HepG2 (cell line): ENCODE results near the gene AKT2. TPM values are rescaled to one million over a fixed set of nuclear protein-coding genes. Genes with fewer than 3 reads are reported as not detected.

ENCODE experiments used
- ASH2L ChIP-seq: fragments of 300-600, 200-600 bp; sonication (generic); IDR thresholded peaks from 2 replicates; pipeline ENCODE4 v1.7.0; 2017; ENCODE audit warnings: low read depth, mild to moderate bottlenecking, moderate library complexity, mixed read lengths, low read length; ENCODE audit not compliant: insufficient read length
- ATF7-NPFF ChIP-seq: sonication (generic); formaldehyde crosslinking; IDR thresholded peaks from 2 replicates; pipeline ENCODE4 v1.8.1; 2023; ENCODE audit warnings: mild to moderate bottlenecking, low read depth, missing genetic modification reagents, moderate library complexity
- BHLHE40 ChIP-seq: IDR thresholded peaks from 2 replicates; pipeline ENCODE4 v1.6.1; 2011; ENCODE audit warnings: low read length, improper control_type of control experiment
- CREBL2 ChIP-seq: sonication (generic); formaldehyde crosslinking; IDR thresholded peaks from 2 replicates; pipeline ENCODE4 v1.8.1; 2023; ENCODE audit warnings: missing genetic modification reagents, mild to moderate bottlenecking, borderline replicate concordance
- DMAP1 ChIP-seq: IDR thresholded peaks from 2 replicates; pipeline ENCODE4 v1.6.1; 2016
- FOXM1 ChIP-seq: sonication (generic); formaldehyde crosslinking; IDR thresholded peaks from 2 replicates; pipeline ENCODE4 v1.5.0; 2020; ENCODE audit warnings: missing genetic modification reagents
- HNRNPK ChIP-seq: fragments of 200-400 bp; formaldehyde crosslinking; IDR thresholded peaks from 2 replicates; pipeline ENCODE4 v1.6.1; 2018; ENCODE audit warnings: low read length, low read depth, moderate library complexity, mild to moderate bottlenecking; ENCODE audit not compliant: poor library complexity, severe bottlenecking
- MYC ChIP-seq: sonication (generic); formaldehyde crosslinking; IDR thresholded peaks from 2 replicates; pipeline ENCODE4 v1.9.0; 2021; ENCODE audit warnings: missing genetic modification reagents, borderline replicate concordance
- NONO ChIP-seq, 2 experiments: fragments of 450-650 bp in 1 of 2; sonication (generic) in 1 of 2; formaldehyde crosslinking in 1 of 2; IDR thresholded peaks in 1 of 2; conservative IDR thresholded peaks in 1 of 2; 2 replicates each; pipeline versions ENCODE4 v1.6.1 to v1.8.0; 2017 to 2022; ENCODE audit warnings: mild to moderate bottlenecking in 1 of 2, missing genetic modification reagents in 1 of 2, moderate library complexity in 1 of 2
- PAWR ChIP-seq: sonication (generic); formaldehyde crosslinking; IDR thresholded peaks from 2 replicates; pipeline ENCODE4 v1.4.0; 2020; ENCODE audit warnings: missing genetic modification reagents, mild to moderate bottlenecking, borderline replicate concordance
- SKIL ChIP-seq: sonication (generic); formaldehyde crosslinking; IDR thresholded peaks from 2 replicates; pipeline ENCODE4 v1.8.0; 2022; ENCODE audit warnings: missing genetic modification reagents, mild to moderate bottlenecking, moderate library complexity, borderline replicate concordance
- TERF1 ChIP-seq: sonication (generic); formaldehyde crosslinking; IDR thresholded peaks from 2 replicates; pipeline ENCODE4 v1.8.0; 2022; ENCODE audit warnings: mild to moderate bottlenecking, missing genetic modification reagents, moderate library complexity
- ZBTB7B ChIP-seq: sonication (generic); formaldehyde crosslinking; IDR thresholded peaks from 2 replicates; pipeline ENCODE4 v1.4.0; 2020; ENCODE audit warnings: missing genetic modification reagents
- ZNF225 ChIP-seq: sonication (generic); formaldehyde crosslinking; IDR thresholded peaks from 2 replicates; pipeline ENCODE4 v1.4.0; 2020; ENCODE audit warnings: mild to moderate bottlenecking, missing genetic modification reagents
- ZNF263 ChIP-seq: sonication (generic); formaldehyde crosslinking; IDR thresholded peaks from 2 replicates; pipeline ENCODE4 v1.4.0; 2020; ENCODE audit warnings: missing genetic modification reagents
- ZNF629 ChIP-seq: sonication (generic); formaldehyde crosslinking; conservative IDR thresholded peaks from 2 replicates; pipeline ENCODE4 v1.5.0; 2020; ENCODE audit warnings: missing genetic modification reagents
- polyA plus RNA-seq, 8 experiments: library from polyadenylated mRNA; depleted of rRNA in 3 of 8; stranded (reverse) in 7 of 8; unstranded in 1 of 8; fragments of >200 nt; fragmentation: Illumina TruSeq in 4 of 8; extraction: Trizol in 4 of 8; gene quantifications; 2 replicates each; pipeline versions ENCODE4 v1.2.1 to v1.2.3, GENCODE V29; 2011 to 2016; ENCODE audit warnings: low read depth in 4 of 8, missing spikeins in 1 of 8, mixed read lengths in 1 of 8; ENCODE audit not compliant: insufficient read depth in 1 of 8
- total RNA-seq, 5 experiments: library from RNA; depleted of rRNA; stranded (reverse); fragments of >200 nt; fragmentation: Illumina TruSeq; extraction: Trizol; gene quantifications; 2 replicates each; pipeline ENCODE4 v1.2.3, GENCODE V29; 2016; ENCODE audit warnings: low read depth in 1 of 5
- TF ChIP-seq, protein P1 (sequence below), 2 experiments: IDR thresholded peaks; 2 replicates each; pipeline ENCODE4 v1.6.1; 2011 to 2012; ENCODE audit warnings: low read length in 2 of 2, borderline replicate concordance in 1 of 2, low read depth in 1 of 2, mild to moderate bottlenecking in 1 of 2, moderate library complexity in 1 of 2
- TF ChIP-seq, protein P2 (sequence below): sonication (generic); formaldehyde crosslinking; IDR thresholded peaks from 2 replicates; pipeline ENCODE4 v1.8.1; 2023; ENCODE audit warnings: mild to moderate bottlenecking, missing genetic modification reagents

AKT2 gene
- total and polyA plus RNA-seq, 2 of the 13 experiments (the other 11 are each of a cell fraction or from before 2014, with no cell fraction given) = 82.1 to 173 TPM

DNA sequence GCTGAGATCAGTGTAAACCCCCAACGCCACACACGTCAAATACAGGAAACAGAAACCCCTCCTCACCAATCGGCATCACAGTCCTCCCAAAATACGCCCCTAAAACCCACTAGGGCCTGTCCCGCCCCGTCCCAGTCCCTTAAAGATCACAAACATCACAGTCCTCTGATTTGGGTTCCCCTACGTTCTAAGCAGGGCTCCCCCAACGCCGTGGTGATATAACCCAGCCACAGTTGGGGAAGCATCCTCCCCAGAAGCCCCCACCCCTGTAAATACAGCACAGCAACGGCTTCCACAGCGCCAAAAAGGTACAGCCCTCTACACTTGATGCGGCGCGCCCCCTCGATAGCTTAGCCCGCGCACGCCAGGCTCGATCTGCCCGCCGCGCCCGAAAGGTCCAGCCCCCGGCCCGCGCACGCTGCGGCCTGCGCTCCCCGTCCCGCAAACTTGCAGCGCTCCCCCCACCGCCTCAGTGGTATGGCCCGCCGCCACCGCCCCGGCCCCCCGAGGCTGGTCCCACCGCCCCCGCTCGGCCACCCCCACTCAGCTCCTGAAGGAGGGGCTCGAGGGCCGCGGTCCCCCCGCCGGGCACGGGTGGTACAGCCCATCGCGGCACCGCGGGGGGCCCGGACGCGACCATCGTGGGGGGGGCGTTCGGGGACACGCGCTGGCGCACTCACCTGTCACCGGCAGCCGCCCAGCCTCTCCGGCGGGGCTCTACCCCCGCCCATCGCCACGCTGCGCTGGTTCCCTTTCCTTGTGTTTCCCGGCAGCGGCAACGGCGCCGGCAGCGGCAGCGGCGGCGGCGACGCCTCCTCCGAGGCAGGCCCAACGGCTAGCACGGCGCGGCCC is at the start of gene AKT2 (continued):
- TF ChIP-seq, protein P1, sequence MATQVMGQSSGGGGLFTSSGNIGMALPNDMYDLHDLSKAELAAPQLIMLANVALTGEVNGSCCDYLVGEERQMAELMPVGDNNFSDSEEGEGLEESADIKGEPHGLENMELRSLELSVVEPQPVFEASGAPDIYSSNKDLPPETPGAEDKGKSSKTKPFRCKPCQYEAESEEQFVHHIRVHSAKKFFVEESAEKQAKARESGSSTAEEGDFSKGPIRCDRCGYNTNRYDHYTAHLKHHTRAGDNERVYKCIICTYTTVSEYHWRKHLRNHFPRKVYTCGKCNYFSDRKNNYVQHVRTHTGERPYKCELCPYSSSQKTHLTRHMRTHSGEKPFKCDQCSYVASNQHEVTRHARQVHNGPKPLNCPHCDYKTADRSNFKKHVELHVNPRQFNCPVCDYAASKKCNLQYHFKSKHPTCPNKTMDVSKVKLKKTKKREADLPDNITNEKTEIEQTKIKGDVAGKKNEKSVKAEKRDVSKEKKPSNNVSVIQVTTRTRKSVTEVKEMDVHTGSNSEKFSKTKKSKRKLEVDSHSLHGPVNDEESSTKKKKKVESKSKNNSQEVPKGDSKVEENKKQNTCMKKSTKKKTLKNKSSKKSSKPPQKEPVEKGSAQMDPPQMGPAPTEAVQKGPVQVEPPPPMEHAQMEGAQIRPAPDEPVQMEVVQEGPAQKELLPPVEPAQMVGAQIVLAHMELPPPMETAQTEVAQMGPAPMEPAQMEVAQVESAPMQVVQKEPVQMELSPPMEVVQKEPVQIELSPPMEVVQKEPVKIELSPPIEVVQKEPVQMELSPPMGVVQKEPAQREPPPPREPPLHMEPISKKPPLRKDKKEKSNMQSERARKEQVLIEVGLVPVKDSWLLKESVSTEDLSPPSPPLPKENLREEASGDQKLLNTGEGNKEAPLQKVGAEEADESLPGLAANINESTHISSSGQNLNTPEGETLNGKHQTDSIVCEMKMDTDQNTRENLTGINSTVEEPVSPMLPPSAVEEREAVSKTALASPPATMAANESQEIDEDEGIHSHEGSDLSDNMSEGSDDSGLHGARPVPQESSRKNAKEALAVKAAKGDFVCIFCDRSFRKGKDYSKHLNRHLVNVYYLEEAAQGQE (IDR thresholded peaks at IDR 0.05; ENCODE audit: borderline replicate concordance in 1 of 2, low read depth in 1 of 2, low read length in 2 of 2) = no peak
- TF ChIP-seq ZBTB7B (CRISPR knock-in tag) (0 out of 2 replicates have a peak, but pooled peaks have one; percentile 51), ZNF629 (peak; percentile 31; the same call in 1 of the 2 replicates), BHLHE40 (peak; percentile 80), ATF7-NPFF (peak; percentile 47; the same call in 1 of the 2 replicates), MYC (peak; percentile 71), ZNF263 (CRISPR knock-in tag) (0 out of 2 replicates have a peak, but pooled peaks have one; percentile 7), SKIL (CRISPR knock-in tag) (peak; percentile 43; the same call in 1 of the 2 replicates), HNRNPK (peak; percentile 95), ASH2L (peak; percentile 45), NONO (IDR thresholded peaks at IDR 0.05) (no peak), NONO (CRISPR knock-in tag; conservative IDR thresholded peaks at IDR 0.05) (peak; percentile 41; the same call in 1 of the 2 replicates), CREBL2 (CRISPR knock-in tag) (peak; percentile 10; the same call in 1 of the 2 replicates), FOXM1 (CRISPR knock-in tag) (peak; percentile 26; the same call in 1 of the 2 replicates), PAWR (CRISPR knock-in tag) (no peak), DMAP1 (0 out of 2 replicates have a peak, but pooled peaks have one; percentile 11), ZNF225 (CRISPR knock-in tag) (peak; percentile 70; the same call in 1 of the 2 replicates), TERF1 (no peak)
- TF ChIP-seq, protein P2, sequence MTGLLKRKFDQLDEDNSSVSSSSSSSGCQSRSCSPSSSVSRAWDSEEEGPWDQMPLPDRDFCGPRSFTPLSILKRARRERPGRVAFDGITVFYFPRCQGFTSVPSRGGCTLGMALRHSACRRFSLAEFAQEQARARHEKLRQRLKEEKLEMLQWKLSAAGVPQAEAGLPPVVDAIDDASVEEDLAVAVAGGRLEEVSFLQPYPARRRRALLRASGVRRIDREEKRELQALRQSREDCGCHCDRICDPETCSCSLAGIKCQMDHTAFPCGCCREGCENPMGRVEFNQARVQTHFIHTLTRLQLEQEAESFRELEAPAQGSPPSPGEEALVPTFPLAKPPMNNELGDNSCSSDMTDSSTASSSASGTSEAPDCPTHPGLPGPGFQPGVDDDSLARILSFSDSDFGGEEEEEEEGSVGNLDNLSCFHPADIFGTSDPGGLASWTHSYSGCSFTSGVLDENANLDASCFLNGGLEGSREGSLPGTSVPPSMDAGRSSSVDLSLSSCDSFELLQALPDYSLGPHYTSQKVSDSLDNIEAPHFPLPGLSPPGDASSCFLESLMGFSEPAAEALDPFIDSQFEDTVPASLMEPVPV (CRISPR knock-in tag) = peak; percentile 86; the same call in 1 of the 2 replicates
